Right lung (tissue), 5 donors: ENCODE results near the gene DNASE1L3. TPM values are rescaled to one million over a fixed set of nuclear protein-coding genes. Genes with fewer than 3 reads are reported as not detected.

Source experiments
- DNase-seq, 2 donors: peaks; one replicate each; pipeline ENCODE4 v3.0.0-alpha.2; 2013
- polyA plus RNA-seq, 5 donors: library from polyadenylated mRNA; unstranded; fragments of 120-200 nt; gene quantifications; one replicate each; pipeline versions ENCODE4 v1.2.1 to v1.2.3, GENCODE V29; 2013; ENCODE audit warnings: inconsistent platforms in 1 of 5, low replicate concordance in 1 of 5; ENCODE audit not compliant: insufficient read length in 5 of 5, insufficient read depth in 1 of 5

Gene DNASE1L3
- polyA plus RNA-seq, 5 donors = 1.3 to 2.8 (median 2.2) TPM

GRCh38 chr3:58179235-58180098, 31.3 kb downstream of the DNASE1L3 start:
- no peak for DNase-seq

GRCh38 chr3:58178528-58179234, 32.1 kb downstream of the DNASE1L3 start:
- no peak for DNase-seq

- peak; percentile 78 to 80 for DNase-seq
Measured at GRCh38 chr3:58177747-58178527, 32.8 kb downstream of the DNASE1L3 start.

GRCh38 chr3:58176827-58177489, 33.8 kb downstream of the DNASE1L3 start:
- DNase-seq = no peak

- no peak for DNase-seq
Measured at GRCh38 chr3:58176185-58176530, 34.6 kb downstream of the DNASE1L3 start.

GRCh38 chr3:58175437-58176184, 35.2 kb downstream of the DNASE1L3 start:
- peak in 1 of 2 donors; percentile 44 for DNase-seq

- DNase-seq = no peak
Measured at GRCh38 chr3:58175187-58175436, 35.7 kb downstream of the DNASE1L3 start.

GRCh38 chr3:58173669-58174398, 36.9 kb downstream of the DNASE1L3 start:
- peak; percentile 49 to 53 for DNase-seq

- DNase-seq = no peak
Measured at GRCh38 chr3:58173029-58173668, 37.6 kb downstream of the DNASE1L3 start.

GRCh38 chr3:58171126-58171525, 39.6 kb downstream of the DNASE1L3 start:
- DNase-seq = no peak

- DNase-seq = no peak
Measured at GRCh38 chr3:58170376-58170775, 40.4 kb downstream of the DNASE1L3 start.

- no peak for DNase-seq
Measured at GRCh38 chr3:58169371-58169770, 41.4 kb downstream of the DNASE1L3 start.

- no peak for DNase-seq
Measured at GRCh38 chr3:58168498-58168897, 42.3 kb downstream of the DNASE1L3 start.

GRCh38 chr3:58167431-58168351, 43.1 kb downstream of the DNASE1L3 start:
- DNase-seq = peak; percentile 66 to 73

GRCh38 chr3:58164906-58165821, 45.6 kb downstream of the DNASE1L3 start:
- DNase-seq = no peak

GRCh38 chr3:58164199-58164879, 46.4 kb downstream of the DNASE1L3 start:
- DNase-seq = peak; percentile 51 to 72

- DNase-seq = peak; percentile 89 to 94
Measured at GRCh38 chr3:58163234-58163633, 47.5 kb downstream of the DNASE1L3 start.
